Vein endothelial cell (primary cell): ENCODE measurements around the gene FADS6. TPM values are rescaled to one million over a fixed set of nuclear protein-coding genes. Genes with fewer than 3 reads are reported as not detected.

Experiments used
- total RNA-seq: library from RNA; depleted of rRNA; stranded (reverse); fragments of >200 nt; gene quantifications from 2 replicates; pipeline ENCODE4 v1.2.3, GENCODE V29; 2012

Gene FADS6
- total RNA-seq: not detected in 2 replicates

GRCh38 chr17:74892974-74893911 is at the start of gene FADS6:
Gene FADS6 (minus strand): TSS chr17:74893633. CDS start chr17:74893595, 38 bp downstream.

GRCh38 chr17:74935585-74936469 is 42.4 kb upstream of the FADS6 start, which contains the start of gene OTOP3:
Gene OTOP3 (plus strand): TSS chr17:74935898. CDS start chr17:74935922, 24 bp downstream.

GRCh38 chr17:74924250-74924948 is 31.0 kb upstream of the FADS6 start, which contains the start of gene OTOP2:
Gene OTOP2 (plus strand): TSS chr17:74924273. CDS start chr17:74924633, 360 bp downstream.

GRCh38 chr17:74922694-74923537 is 29.5 kb upstream of the FADS6 start, which contains the start of gene USH1G:
Gene USH1G (minus strand): TSS chr17:74923255. CDS start chr17:74923073, 182 bp downstream.

GRCh38 chr17:74872313-74873036 is 21.0 kb downstream of the FADS6 start, which contains the start of gene FDXR:
Gene FDXR (minus strand): TSS chr17:74872994. CDS start chr17:74872944, 50 bp downstream.

GRCh38 chr17:74859459-74860228 is 33.8 kb downstream of the FADS6 start, which contains the start of gene GRIN2C:
Gene GRIN2C (minus strand): TSS chr17:74859885. CDS start chr17:74855092, 4,793 bp downstream.

Other genes with a start within 250 kb of the FADS6 start
- gene CD300LF, start 180.7 kb downstream of the FADS6 start, total RNA-seq: not detected in 2 replicates
- 0.33 and 0.67 TPM in 2 replicates for gene RAB37, start 156.4 kb downstream of the FADS6 start, total RNA-seq
- 13.7 and 17.0 TPM in 2 replicates for gene NHERF1, start 145.0 kb downstream of the FADS6 start, total RNA-seq
- 33.3 and 34.8 TPM in 2 replicates for gene NAT9, start 117.3 kb downstream of the FADS6 start, total RNA-seq
- 0.19 TPM in 1 of 2 replicates, not detected in the other for gene GRIN2C, start 33.7 kb downstream of the FADS6 start, total RNA-seq
- gene FDXR, start 20.6 kb downstream of the FADS6 start, total RNA-seq: 40.4 and 43.8 TPM in 2 replicates
- not detected in 2 replicates for gene USH1G, start 29.6 kb upstream of the FADS6 start, total RNA-seq
- gene OTOP2, start 30.6 kb upstream of the FADS6 start, total RNA-seq: not detected in 2 replicates
- not detected in 2 replicates for gene OTOP3, start 42.3 kb upstream of the FADS6 start, total RNA-seq
- 38.4 and 39.8 TPM in 2 replicates for gene HID1, start 79.1 kb upstream of the FADS6 start, total RNA-seq
- 26.1 and 27.1 TPM in 2 replicates for gene CDR2L, start 94.0 kb upstream of the FADS6 start, total RNA-seq
- 27.8 and 36.3 TPM in 2 replicates for gene MRPL58, start 119.0 kb upstream of the FADS6 start, total RNA-seq
- gene ATP5PD, start 153.3 kb upstream of the FADS6 start, total RNA-seq: 221 and 231 TPM in 2 replicates
- gene KCTD2, start 153.6 kb upstream of the FADS6 start, total RNA-seq: 17.3 and 19.7 TPM in 2 replicates
- gene SLC16A5, start 194.3 kb upstream of the FADS6 start, total RNA-seq: 12.0 and 23.8 TPM in 2 replicates
- gene ARMC7, start 216.3 kb upstream of the FADS6 start, total RNA-seq: 4.1 and 4.6 TPM in 2 replicates
- gene NT5C, start 238.1 kb upstream of the FADS6 start, total RNA-seq: 31.2 and 38.9 TPM in 2 replicates